Spleen (tissue), 7 donors: ENCODE measurements around the gene BDNF.

Experiments used
- CTCF ChIP-seq, 11 experiments: fragments of 200-600 bp in 7 of 11; fragments of 450-650 bp in 4 of 11; sonication (generic) in 4 of 11; IDR thresholded peaks in 8 of 11; conservative IDR thresholded peaks in 3 of 11; 1 replicate in 7 of 11; 2 replicates in 4 of 11; pipeline versions ENCODE4 v1.4.0 to v1.8.0; 2016 to 2021; ENCODE audit warnings: antibody characterized with exemption in 11 of 11, inconsistent platforms in 4 of 11, mild to moderate bottlenecking in 1 of 11
- POLR2A ChIP-seq, 3 donors: fragments of 450-650 bp; IDR thresholded peaks; one replicate each; pipeline ENCODE4 v1.5.1; 2017; ENCODE audit warnings: antibody characterized with exemption in 3 of 3, mild to moderate bottlenecking in 1 of 3
- donor health status: DM: no; HTN: no; CAD: no; lungs with moderate emphysema.
- donor health status: DM: no; HTN: no; CAD: no.
- donor health status: DM: no; HTN: no; CAD: no.

GRCh38 chr11:27717377-27717776 lies 17.1 kb upstream of the BDNF start:
- TF ChIP-seq CTCF (IDR thresholded peaks at IDR 0.05 in 8 of 11, conservative IDR thresholded peaks at IDR 0.05 in 3 of 11), result no peak
- TF ChIP-seq POLR2A (IDR thresholded peaks at IDR 0.05), result no peak
